ENCODE data around the gene KLK6. TPM values are rescaled to one million over a fixed set of nuclear protein-coding genes. Genes with fewer than 3 reads are reported as not detected.

Gene KLK6
- total and polyA plus RNA-seq, 8 donors, result not detected

DNA sequence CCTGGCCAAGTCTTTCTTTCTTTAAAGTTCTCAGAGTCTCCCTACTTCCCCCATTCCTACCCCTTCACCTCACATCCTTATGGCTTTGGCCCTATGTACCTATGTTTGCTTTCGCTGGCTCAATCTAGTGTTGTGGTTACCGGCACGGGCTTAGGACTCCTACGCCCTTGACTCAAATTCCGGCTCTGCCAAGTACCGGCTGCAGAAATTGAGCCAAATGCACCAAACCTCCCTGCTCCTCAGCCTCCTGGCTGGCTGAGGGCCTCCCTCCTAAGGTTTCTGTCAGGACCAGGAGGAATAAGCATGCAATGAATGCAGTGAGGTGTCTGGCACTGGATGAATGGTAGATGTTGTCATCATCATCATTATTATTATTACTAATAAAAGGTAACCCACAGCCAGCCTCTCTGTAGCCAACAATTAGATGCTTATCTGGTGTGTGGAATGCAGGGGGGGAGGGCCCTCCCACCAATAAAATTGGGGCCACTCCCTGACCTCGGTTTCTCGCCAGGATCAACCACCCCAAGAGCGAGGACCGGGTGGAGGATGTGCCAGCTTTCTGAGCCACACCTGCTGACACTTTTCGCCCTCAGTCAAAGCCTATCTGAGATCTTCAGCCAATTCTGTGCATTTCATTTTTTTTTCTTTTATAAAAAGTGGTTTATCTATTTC lies 37.2 kb downstream of the KLK6 start:
- H3K27me3 ChIP-seq, result peaks cover 0 to 24% (median 0%) of the 10 kb centered on the region in 4 donors
- H3K36me3 ChIP-seq, result no peaks in the 10 kb centered on the region
- FAIRE-seq (no peak), DNase-seq (peak in 1 of 6 donors; percentile 8), ATAC-seq (no peak)
- H3K4me1 ChIP-seq, result no peaks in the 10 kb centered on the region
- TF ChIP-seq, protein P1, sequence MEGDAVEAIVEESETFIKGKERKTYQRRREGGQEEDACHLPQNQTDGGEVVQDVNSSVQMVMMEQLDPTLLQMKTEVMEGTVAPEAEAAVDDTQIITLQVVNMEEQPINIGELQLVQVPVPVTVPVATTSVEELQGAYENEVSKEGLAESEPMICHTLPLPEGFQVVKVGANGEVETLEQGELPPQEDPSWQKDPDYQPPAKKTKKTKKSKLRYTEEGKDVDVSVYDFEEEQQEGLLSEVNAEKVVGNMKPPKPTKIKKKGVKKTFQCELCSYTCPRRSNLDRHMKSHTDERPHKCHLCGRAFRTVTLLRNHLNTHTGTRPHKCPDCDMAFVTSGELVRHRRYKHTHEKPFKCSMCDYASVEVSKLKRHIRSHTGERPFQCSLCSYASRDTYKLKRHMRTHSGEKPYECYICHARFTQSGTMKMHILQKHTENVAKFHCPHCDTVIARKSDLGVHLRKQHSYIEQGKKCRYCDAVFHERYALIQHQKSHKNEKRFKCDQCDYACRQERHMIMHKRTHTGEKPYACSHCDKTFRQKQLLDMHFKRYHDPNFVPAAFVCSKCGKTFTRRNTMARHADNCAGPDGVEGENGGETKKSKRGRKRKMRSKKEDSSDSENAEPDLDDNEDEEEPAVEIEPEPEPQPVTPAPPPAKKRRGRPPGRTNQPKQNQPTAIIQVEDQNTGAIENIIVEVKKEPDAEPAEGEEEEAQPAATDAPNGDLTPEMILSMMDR (IDR thresholded peaks at IDR 0.05), result no peak
- no peak overlapping the region for H3K27ac ChIP-seq
- WGBS, 2 donors, result 54 to 71% methylated on average over 11 of the region's 11 CpGs
- H3K9me3 ChIP-seq, result no peaks in the 10 kb centered on the region
- no peak overlapping the region for H3K4me3 ChIP-seq
- intact Hi-C loops (cut with DNase I), result loop anchor here in 1 of 3 donors (5.0 kb wide), 1 partner anchor 160 kb away; no protein-coding TSS in a partner anchor

DNA sequence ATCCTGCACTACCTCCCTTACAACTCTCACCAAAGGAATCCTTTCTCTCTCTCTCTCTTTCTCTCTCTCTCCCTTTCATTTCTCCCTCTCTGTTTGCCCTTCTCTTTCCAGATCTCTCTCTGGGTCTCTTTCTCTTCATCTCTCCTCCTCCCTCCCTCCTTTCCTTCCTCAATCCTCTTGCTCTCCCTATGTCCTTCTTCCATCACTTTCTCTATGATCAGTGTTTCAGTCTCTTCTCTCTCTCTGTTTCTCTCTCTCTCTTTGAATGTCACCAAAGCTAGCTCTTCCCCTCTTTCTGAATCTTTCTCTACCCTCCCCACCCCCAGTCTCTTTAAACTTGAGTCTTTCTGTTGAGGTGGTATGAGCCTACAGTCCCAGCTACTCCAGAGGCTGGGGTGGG lies 38.4 kb downstream of the KLK6 start:
- no peak for ATAC-seq
- intact Hi-C loops (cut with DNase I), result loop anchor here in 1 of 3 donors (5.0 kb wide), 1 partner anchor 161 kb away; no protein-coding TSS in a partner anchor
- H3K27me3 ChIP-seq, result peaks cover 0 to 31% (median 0%) of the 10 kb centered on the region in 4 donors
- no peak for DNase-seq
- no peak overlapping the region for H3K4me3 ChIP-seq
- no peaks in the 10 kb centered on the region for H3K9me3 ChIP-seq
- FAIRE-seq, result no peak
- H3K27ac ChIP-seq, result no peak overlapping the region
- no peaks in the 10 kb centered on the region for H3K36me3 ChIP-seq
- TF ChIP-seq, protein P1 (IDR thresholded peaks at IDR 0.05), result no peak
- no peaks in the 10 kb centered on the region for H3K4me1 ChIP-seq

DNA sequence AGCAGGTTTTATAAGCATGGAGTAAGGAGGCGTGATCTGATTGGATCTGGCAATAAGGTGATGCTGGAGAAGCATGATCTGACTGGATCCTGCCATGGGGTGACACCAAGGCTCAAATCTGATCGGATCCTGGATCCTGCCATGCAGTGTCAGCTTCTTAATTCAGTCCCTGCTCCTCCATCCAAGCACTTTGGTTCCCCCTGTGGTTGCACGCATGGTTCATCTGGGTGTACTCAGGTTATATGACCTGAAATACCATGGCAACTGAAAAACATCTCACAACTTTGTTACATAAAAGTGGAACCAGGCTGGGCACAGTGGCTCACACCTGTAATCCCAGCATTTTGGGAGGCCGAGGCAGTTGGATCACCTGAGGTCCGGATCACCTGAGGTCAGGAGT lies 40.6 kb downstream of the KLK6 start:
- Histone ChIP-seq H3K4me3 (no peak overlapping the region), H3K9me3 (no peaks in the 10 kb centered on the region), H3K27me3 (peaks cover 0 to 31% (median 0%) of the 10 kb centered on the region in 4 donors), H3K36me3 (no peaks in the 10 kb centered on the region), H3K27ac (no peak overlapping the region), H3K4me1 (no peaks in the 10 kb centered on the region)
- TF ChIP-seq, protein P1 (IDR thresholded peaks at IDR 0.05), result no peak
- no peak for FAIRE-seq
- intact Hi-C loops (cut with DNase I), result no loop called here
- no peak for ATAC-seq
- 44 to 56% methylated on average over 5 of the region's 5 CpGs for WGBS, 2 donors
- no peak for DNase-seq

DNA sequence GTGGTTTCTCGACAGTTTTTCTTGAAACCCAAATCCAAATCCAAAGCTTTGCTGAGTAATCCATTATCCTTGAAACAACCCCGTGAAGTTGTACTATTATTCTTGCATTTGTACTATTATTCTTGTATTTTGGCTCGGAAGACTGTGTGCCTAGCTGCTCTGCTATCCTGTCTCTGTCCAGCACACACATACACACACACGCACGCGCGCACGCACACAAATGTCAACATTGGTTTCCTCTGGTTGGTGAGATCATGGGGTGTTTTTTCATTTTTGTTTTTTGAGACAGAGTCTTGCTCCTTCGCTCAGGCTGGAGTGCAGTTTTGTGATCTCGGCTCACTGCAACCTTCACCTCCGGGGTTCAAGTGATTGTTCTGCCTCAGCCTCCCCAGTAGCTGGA lies 43.2 kb downstream of the KLK6 start:
- Histone ChIP-seq H3K4me1 (no peaks in the 10 kb centered on the region), H3K36me3 (no peaks in the 10 kb centered on the region), H3K4me3 (no peak overlapping the region), H3K27ac (no peak overlapping the region), H3K27me3 (peaks cover 0 to 29% (median 0%) of the 10 kb centered on the region in 4 donors), H3K9me3 (no peaks in the 10 kb centered on the region)
- no peak for ATAC-seq
- TF ChIP-seq, protein P1 (IDR thresholded peaks at IDR 0.05), result no peak
- DNase-seq, result no peak
- intact Hi-C loops (cut with DNase I), result no loop called here
- WGBS, 2 donors, result 60 to 67% methylated on average over 11 of the region's 11 CpGs
- FAIRE-seq, result no peak

DNA sequence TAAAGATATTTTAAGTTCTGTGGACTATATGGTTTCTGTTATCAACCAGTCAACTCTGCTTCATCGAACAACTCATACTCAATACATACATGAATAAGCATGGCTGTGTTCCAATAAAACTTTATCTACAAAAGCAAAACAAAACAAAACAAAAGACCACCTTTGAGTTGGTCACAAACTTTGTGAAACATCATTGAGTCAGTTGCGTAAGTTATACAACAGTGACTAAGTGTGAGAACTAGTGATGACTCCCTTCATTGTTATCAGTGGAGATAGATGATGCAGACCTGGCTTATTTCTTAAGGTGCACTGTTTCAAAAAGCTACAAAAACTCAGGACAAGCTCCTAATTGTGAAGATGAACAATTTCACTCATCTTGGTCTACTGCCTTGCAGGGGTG lies 43.7 kb downstream of the KLK6 start:
- DNase-seq (no peak), FAIRE-seq (no peak), ATAC-seq (no peak)
- H3K9me3 ChIP-seq, result no peaks in the 10 kb centered on the region
- peaks cover 0 to 27% (median 0%) of the 10 kb centered on the region in 4 donors for H3K27me3 ChIP-seq
- no peak overlapping the region for H3K27ac ChIP-seq
- H3K4me3 ChIP-seq, result no peak overlapping the region
- WGBS, 2 donors, result 78 to 86% methylated on average over 2 of the region's 2 CpGs
- H3K36me3 ChIP-seq, result no peaks in the 10 kb centered on the region
- intact Hi-C loops (cut with DNase I), result no loop called here
- no peaks in the 10 kb centered on the region for H3K4me1 ChIP-seq
- TF ChIP-seq, protein P1 (IDR thresholded peaks at IDR 0.05), result no peak
